Mesendoderm (in vitro differentiated cells): ENCODE results near the gene POLR2L.

Experiments
- DNase-seq: peaks from one replicate; pipeline ENCODE4 v3.0.0; 2013
- H2AK5ac ChIP-seq: 2 replicates; pipeline ENCODE4 v1.6.1; 2013; ENCODE audit warnings: low read length, inconsistent platforms
- H2BK120ac ChIP-seq: 2 replicates; pipeline ENCODE4 v1.6.1; 2013; ENCODE audit warnings: low read depth, mild to moderate bottlenecking, low read length, moderate library complexity, mixed read lengths
- H2BK15ac ChIP-seq: replicated peaks from 2 replicates; pipeline ENCODE4 v1.6.1; 2013; ENCODE audit warnings: low read depth, mild to moderate bottlenecking, moderate library complexity
- H2BK5ac ChIP-seq: 2 replicates; pipeline ENCODE4 v1.6.1; 2013; ENCODE audit warnings: low read length, inconsistent platforms
- H3K18ac ChIP-seq: 2 replicates; pipeline ENCODE4 v1.6.1; 2013; ENCODE audit warnings: mild to moderate bottlenecking, low read length, mixed read lengths
- H3K23ac ChIP-seq: one replicate; pipeline ENCODE4 v1.6.1; 2013; ENCODE audit warnings: low read length
- H3K27ac ChIP-seq: 2 replicates; pipeline ENCODE4 v1.5.1; 2013; ENCODE audit warnings: low read depth, mild to moderate bottlenecking, inconsistent platforms, low read length, moderate library complexity
- H3K27me3 ChIP-seq: 2 replicates; pipeline ENCODE4 v1.6.1; 2013; ENCODE audit warnings: low read length, control low read depth, mild to moderate bottlenecking, inconsistent platforms; ENCODE audit not compliant: insufficient read depth, poor library complexity
- H3K36me3 ChIP-seq: 2 replicates; pipeline ENCODE4 v1.6.1; 2013; ENCODE audit warnings: low read length, inconsistent platforms; ENCODE audit not compliant: control insufficient read depth, insufficient read depth
- H3K4ac ChIP-seq: one replicate; pipeline ENCODE4 v1.6.1; 2013; ENCODE audit warnings: low read depth, mild to moderate bottlenecking, low read length, moderate library complexity
- H3K4me1 ChIP-seq: 2 replicates; pipeline ENCODE4 v1.6.1; 2013; ENCODE audit warnings: low read depth, low read length, inconsistent platforms; ENCODE audit not compliant: control insufficient read depth
- H3K4me2 ChIP-seq: 2 replicates; pipeline ENCODE4 v1.6.1; 2013; ENCODE audit warnings: low read length
- H3K4me3 ChIP-seq: 2 replicates; pipeline ENCODE4 v1.5.1; 2013; ENCODE audit warnings: mild to moderate bottlenecking, low read length
- H3K56ac ChIP-seq: one replicate; pipeline ENCODE4 v1.6.1; 2013; ENCODE audit warnings: low read length
- H3K79me1 ChIP-seq: 2 replicates; pipeline ENCODE4 v1.6.1; 2013; ENCODE audit warnings: low read length, inconsistent platforms
- H3K79me2 ChIP-seq: 2 replicates; pipeline ENCODE4 v1.6.1; 2013; ENCODE audit warnings: mild to moderate bottlenecking, low read length; ENCODE audit not compliant: control insufficient read depth, insufficient read depth
- H3K9ac ChIP-seq: 2 replicates; pipeline ENCODE4 v1.6.1; 2013; ENCODE audit warnings: low read length, inconsistent platforms
- H4K5ac ChIP-seq: one replicate; pipeline ENCODE4 v1.6.1; 2013; ENCODE audit warnings: low read length
- H4K8ac ChIP-seq: one replicate; pipeline ENCODE4 v1.6.1; 2013; ENCODE audit warnings: low read depth, mild to moderate bottlenecking, control low read depth, low read length, moderate library complexity
- WGBS: extraction: QIAGEN DNeasy Blood & Tissue Kit; methylation state at CpG from one replicate; pipeline ENCODE4 v1.1.7; 2013; ENCODE audit warnings: low lambda C conversion rate, missing lambda C conversion rate; ENCODE audit not compliant: insufficient coverage; ENCODE audit errors: extremely low coverage; 5-methylcytosine and 5-hydroxymethylcytosine counted together

POLR2L gene

DNA sequence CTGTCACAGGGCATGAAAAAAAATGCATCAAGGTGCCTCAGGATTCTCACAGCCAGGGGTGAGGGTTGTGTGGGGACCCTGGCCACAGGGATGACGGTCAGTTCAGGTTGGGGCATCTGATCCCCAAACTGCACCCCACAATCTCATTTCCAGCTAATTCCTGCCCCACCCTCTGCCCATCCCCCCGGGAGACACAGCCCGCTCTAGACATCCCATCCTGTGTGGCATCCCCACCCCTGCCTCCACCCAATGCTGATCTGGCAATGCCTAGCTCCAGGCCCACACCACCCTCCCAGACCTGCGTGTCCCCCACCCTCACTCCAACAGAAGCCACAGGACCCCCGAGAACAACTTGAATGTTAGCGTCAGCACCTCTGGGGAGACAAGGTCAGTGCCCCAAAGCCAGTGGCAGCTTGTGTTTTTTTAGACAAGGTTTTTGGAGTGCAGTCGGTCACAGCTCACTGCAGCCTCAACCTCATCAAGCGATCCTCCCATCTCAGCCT is 25.6 kb upstream of the POLR2L start:
- Histone ChIP-seq H3K79me2 (no peaks in the 10 kb centered on the region), H3K27me3 (no peaks in the 10 kb centered on the region), H3K4me2 (no peak overlapping the region), H2BK120ac (no peak overlapping the region), H3K4ac (no peak overlapping the region), H3K4me3 (no peak overlapping the region), H2BK5ac (no peak overlapping the region), H3K27ac (no peak overlapping the region), H2AK5ac (no peak overlapping the region), H3K4me1 (no peaks in the 10 kb centered on the region), H2BK15ac (no peak overlapping the region), H3K23ac (no peak overlapping the region), H4K8ac (no peak overlapping the region), H3K9ac (no peak overlapping the region), H3K56ac (no peak overlapping the region), H3K79me1 (no peaks in the 10 kb centered on the region), H4K5ac (no peak overlapping the region), H3K18ac (no peak overlapping the region), H3K36me3 (no peaks in the 10 kb centered on the region)
- no CpG with 5 or more reads among the region's 8 CpGs for WGBS
- DNase-seq: no peak

DNA sequence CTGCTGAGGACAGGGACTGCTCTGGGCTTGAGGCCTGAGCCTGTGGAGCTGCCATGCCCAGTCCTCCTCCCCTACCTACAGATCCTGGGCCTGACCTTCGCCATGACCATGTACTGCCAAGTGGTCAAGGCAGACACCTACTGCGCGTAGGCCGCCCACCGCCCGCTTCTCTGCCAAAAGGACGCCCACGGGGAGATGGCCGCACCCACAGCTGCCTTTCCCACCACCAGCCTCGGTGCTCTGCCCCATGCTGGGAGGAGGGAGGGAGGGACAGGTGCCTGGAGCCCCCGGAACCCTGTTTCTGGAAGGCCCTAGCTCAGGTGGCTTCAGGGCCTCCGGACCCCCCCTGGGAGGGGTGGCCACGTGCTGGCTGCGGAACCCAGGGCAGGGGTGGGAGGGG is 24.2 kb upstream of the POLR2L start:
- WGBS: no CpG with 5 or more reads among the region's 14 CpGs
- Histone ChIP-seq H3K9ac (no peak overlapping the region), H3K4me1 (no peaks in the 10 kb centered on the region), H3K4ac (no peak overlapping the region), H2AK5ac (no peak overlapping the region), H3K4me3 (no peak overlapping the region), H3K18ac (no peak overlapping the region), H3K4me2 (no peak overlapping the region), H3K79me1 (no peaks in the 10 kb centered on the region), H3K27ac (no peak overlapping the region), H3K79me2 (no peaks in the 10 kb centered on the region), H4K5ac (no peak overlapping the region), H4K8ac (no peak overlapping the region), H3K56ac (no peak overlapping the region), H2BK5ac (no peak overlapping the region), H2BK15ac (no peak overlapping the region), H3K27me3 (no peaks in the 10 kb centered on the region), H3K23ac (no peak overlapping the region), H2BK120ac (no peak overlapping the region), H3K36me3 (no peaks in the 10 kb centered on the region)
- DNase-seq: no peak

DNA sequence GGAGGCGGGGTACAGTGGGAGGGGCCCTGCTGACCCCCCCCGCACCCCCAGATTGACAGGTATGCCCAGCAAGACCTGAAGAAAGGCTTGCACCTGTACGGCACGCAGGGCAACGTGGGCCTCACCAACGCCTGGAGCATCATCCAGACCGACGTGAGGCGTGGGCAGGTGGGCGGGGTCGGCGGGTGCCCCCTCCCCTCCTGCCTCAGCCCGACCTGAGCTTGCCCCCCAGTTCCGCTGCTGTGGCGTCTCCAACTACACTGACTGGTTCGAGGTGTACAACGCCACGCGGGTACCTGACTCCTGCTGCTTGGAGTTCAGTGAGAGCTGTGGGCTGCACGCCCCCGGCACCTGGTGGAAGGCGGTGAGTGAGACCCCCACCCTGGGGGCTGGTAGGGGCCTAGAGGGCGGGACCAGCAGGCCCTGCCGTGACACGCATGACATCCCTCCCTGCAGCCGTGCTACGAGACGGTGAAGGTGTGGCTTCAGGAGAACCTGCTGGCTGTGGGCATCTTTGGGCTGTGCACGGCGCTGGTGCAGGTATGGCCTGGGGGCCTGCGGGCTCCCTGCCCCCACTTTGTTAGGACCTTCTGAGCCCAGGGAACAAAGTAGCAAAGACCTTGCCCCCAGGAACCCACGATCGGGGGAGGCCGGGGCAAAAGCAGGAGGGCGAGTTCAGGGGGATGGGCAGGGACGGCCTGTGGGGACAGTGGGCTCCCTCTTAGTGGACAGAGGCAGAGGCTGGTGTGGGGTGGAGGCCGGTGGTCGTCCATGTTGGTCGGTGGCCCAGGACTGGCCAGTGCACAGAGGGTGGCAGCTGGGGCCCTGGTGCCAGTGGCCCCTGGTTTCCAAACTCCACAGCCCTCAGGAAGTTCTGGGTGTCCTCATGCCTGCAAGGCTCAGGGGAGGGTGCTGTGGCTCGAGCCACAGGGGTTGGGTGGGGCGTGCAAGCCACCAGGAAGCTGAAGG is 23.4 kb upstream of the POLR2L start:
- Histone ChIP-seq H3K9ac (no peak overlapping the region), H3K4ac (no peak overlapping the region), H3K79me1 (no peaks in the 10 kb centered on the region), H3K4me1 (no peaks in the 10 kb centered on the region), H2BK120ac (no peak overlapping the region), H3K23ac (no peak overlapping the region), H3K27ac (no peak overlapping the region), H4K5ac (no peak overlapping the region), H3K79me2 (no peaks in the 10 kb centered on the region), H3K4me2 (no peak overlapping the region), H3K56ac (no peak overlapping the region), H3K18ac (no peak overlapping the region), H3K27me3 (no peaks in the 10 kb centered on the region), H3K36me3 (no peaks in the 10 kb centered on the region), H2BK15ac (no peak overlapping the region), H2BK5ac (no peak overlapping the region), H3K4me3 (no peak overlapping the region), H2AK5ac (no peak overlapping the region), H4K8ac (no peak overlapping the region)
- no peak for DNase-seq
- WGBS: no CpG with 5 or more reads among the region's 41 CpGs

DNA sequence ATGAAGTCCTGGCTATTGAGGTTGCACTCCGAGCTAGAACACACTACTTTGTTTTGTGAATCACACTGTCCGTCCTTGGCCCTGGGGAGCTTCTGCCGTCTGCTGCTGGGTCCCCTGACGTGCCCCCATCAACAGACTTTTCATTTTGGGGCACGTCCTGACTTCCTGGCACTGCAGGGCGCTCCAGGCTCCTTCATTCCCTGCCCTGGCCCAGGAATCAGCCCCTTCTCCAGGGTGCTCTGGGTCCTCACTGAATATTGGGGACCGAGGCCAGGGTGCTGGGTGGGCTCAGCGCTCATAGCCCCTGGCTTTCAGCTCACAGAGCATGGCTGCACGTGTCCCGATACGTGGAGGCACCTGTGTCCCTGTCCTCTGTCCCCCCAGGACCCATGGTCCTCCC is 22.6 kb upstream of the POLR2L start:
- H3K18ac ChIP-seq: no peak overlapping the region
- H3K27ac ChIP-seq: no peak overlapping the region
- no peak overlapping the region for H2BK15ac ChIP-seq
- no peaks in the 10 kb centered on the region for H3K27me3 ChIP-seq
- WGBS: no CpG with 5 or more reads among the region's 11 CpGs
- no peak overlapping the region for H3K23ac ChIP-seq
- H3K79me1 ChIP-seq: no peaks in the 10 kb centered on the region
- H3K4me2 ChIP-seq: no peak overlapping the region
- H3K4ac ChIP-seq: no peak overlapping the region
- H4K5ac ChIP-seq: no peak overlapping the region
- H2BK5ac ChIP-seq: no peak overlapping the region
- no peak overlapping the region for H3K56ac ChIP-seq
- no peak overlapping the region for H4K8ac ChIP-seq
- no peak overlapping the region for H2AK5ac ChIP-seq
- H3K36me3 ChIP-seq: no peaks in the 10 kb centered on the region
- DNase-seq: no peak
- H3K79me2 ChIP-seq: no peaks in the 10 kb centered on the region
- no peak overlapping the region for H2BK120ac ChIP-seq
- no peaks in the 10 kb centered on the region for H3K4me1 ChIP-seq
- no peak overlapping the region for H3K9ac ChIP-seq
- H3K4me3 ChIP-seq: no peak overlapping the region

DNA sequence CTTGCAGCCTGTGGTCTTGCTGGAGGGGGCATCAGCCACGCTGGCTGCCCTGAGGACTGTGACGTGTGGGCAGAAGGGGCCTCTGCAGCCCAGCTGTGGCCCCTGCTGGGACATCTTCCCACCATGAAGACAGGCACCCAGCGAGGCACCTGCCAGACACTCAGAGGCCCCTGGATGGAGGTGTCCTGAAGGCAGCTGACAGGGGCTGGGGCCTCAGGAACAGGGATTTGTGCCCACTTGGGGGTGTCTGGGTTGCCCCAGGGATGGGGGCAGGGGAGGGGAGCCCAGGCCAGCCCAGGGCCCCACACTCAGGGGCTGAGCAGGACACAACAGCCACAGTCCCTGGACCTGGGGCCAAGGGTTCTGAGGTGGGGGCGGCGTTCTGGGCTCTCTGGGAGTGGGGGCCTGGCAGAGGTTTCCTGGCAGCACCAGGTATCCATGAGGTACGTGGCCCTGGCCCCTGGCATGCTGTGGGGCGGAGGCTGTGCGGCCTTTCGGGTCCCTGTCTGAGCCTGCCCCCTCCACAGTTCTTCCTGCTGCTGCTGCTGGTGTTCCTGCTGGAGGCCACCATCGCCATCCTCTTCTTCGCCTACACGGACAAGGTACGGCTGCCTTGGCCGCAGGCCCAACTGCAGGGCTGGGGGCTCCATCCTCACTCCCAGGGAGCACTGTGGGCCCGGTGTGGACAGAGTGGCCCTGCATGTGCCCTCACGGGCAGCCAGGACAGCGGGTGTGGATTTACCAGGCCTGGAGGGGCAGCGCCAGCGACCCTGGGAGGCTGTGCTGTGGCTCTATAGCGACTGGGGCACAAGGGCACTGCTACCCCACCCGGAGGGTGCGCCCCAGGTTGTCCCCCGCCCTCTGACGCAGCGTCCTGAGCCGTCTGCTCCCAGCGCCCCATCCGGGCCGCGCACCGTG is 21.8 kb upstream of the POLR2L start:
- Histone ChIP-seq H3K79me1 (no peaks in the 10 kb centered on the region), H3K79me2 (no peaks in the 10 kb centered on the region), H3K4ac (no peak overlapping the region), H2AK5ac (no peak overlapping the region), H2BK5ac (no peak overlapping the region), H3K56ac (no peak overlapping the region), H2BK15ac (no peak overlapping the region), H3K27ac (no peak overlapping the region), H4K5ac (no peak overlapping the region), H3K4me3 (no peak overlapping the region), H3K27me3 (no peaks in the 10 kb centered on the region), H3K4me2 (no peak overlapping the region), H4K8ac (no peak overlapping the region), H3K36me3 (no peaks in the 10 kb centered on the region), H3K9ac (no peak overlapping the region), H3K18ac (no peak overlapping the region), H3K4me1 (no peaks in the 10 kb centered on the region), H2BK120ac (no peak overlapping the region), H3K23ac (no peak overlapping the region)
- no CpG with 5 or more reads among the region's 31 CpGs for WGBS
- no peak for DNase-seq
